ENCODE results near the gene ARID5B.

The ARID5B gene

GRCh38 chr10:61993711-61994401 is 92.4 kb downstream of the ARID5B start:
- DNase-seq, result no peak

- no peak for DNase-seq
These were observed 93.1 kb downstream of the ARID5B start for GRCh38 chr10:61994405-61995219.

- no peak for DNase-seq
These were observed 93.7 kb downstream of the ARID5B start for GRCh38 chr10:61995220-61995503.

GRCh38 chr10:61998937-61999336 is 97.4 kb downstream of the ARID5B start:
- no peak for DNase-seq

- DNase-seq, result no peak
These were observed 98.6 kb downstream of the ARID5B start for GRCh38 chr10:62000037-62000603.

- no peak for DNase-seq
These were observed 99.2 kb downstream of the ARID5B start for GRCh38 chr10:62000726-62001125.

GRCh38 chr10:62001898-62002297 is 100.4 kb downstream of the ARID5B start:
- DNase-seq, result no peak

- no peak for DNase-seq
These were observed 101.3 kb downstream of the ARID5B start for GRCh38 chr10:62002753-62003152.

- no peak for DNase-seq
These were observed 102.5 kb downstream of the ARID5B start for GRCh38 chr10:62004042-62004441.

- DNase-seq, result peak in 1 of 3 donors; percentile 42
These were observed 103.8 kb downstream of the ARID5B start for GRCh38 chr10:62005281-62005680.

- DNase-seq, result no peak
These were observed 104.2 kb downstream of the ARID5B start for GRCh38 chr10:62005687-62006086.

GRCh38 chr10:62007145-62007544 is 105.6 kb downstream of the ARID5B start:
- DNase-seq, result no peak

- no peak for DNase-seq
These were observed 106.7 kb downstream of the ARID5B start for GRCh38 chr10:62008196-62008595.

- no peak for DNase-seq
These were observed 107.4 kb downstream of the ARID5B start for GRCh38 chr10:62008946-62009345.

- no peak for DNase-seq
These were observed 108.9 kb downstream of the ARID5B start for GRCh38 chr10:62010366-62010765.

- no peak for DNase-seq
These were observed 110.1 kb downstream of the ARID5B start for GRCh38 chr10:62011558-62011957.

GRCh38 chr10:62012318-62012717 is 110.8 kb downstream of the ARID5B start:
- no peak for DNase-seq

- no peak for DNase-seq
These were observed 113.0 kb downstream of the ARID5B start for GRCh38 chr10:62014510-62014909.

- DNase-seq, result no peak
These were observed 114.5 kb downstream of the ARID5B start for GRCh38 chr10:62015994-62016393.

GRCh38 chr10:62016623-62017490 is 115.4 kb downstream of the ARID5B start:
- peak; percentile 56 to 88 (median 81) for DNase-seq

GRCh38 chr10:62017491-62017870 is 116.0 kb downstream of the ARID5B start:
- no peak for DNase-seq

GRCh38 chr10:62018131-62018911 is 116.8 kb downstream of the ARID5B start:
- no peak for DNase-seq
